Neural cell (in vitro differentiated cells): ENCODE results near the gene ADARB2. TPM values are rescaled to one million over a fixed set of nuclear protein-coding genes. Genes with fewer than 3 reads are reported as not detected.

Experiments used
- H2AFZ ChIP-seq: fragments of 200-600, 300-800 bp; sonication (generic), shearing (Covaris generic); 2 replicates; pipeline ENCODE4 v1.6.0; 2014; ENCODE audit warnings: low read depth, mild to moderate bottlenecking, antibody characterized with exemption, low read length, moderate library complexity
- H3F3A ChIP-seq: fragments of 200-600 bp; shearing (Covaris generic); 2 replicates; pipeline ENCODE4 v1.6.1; 2016; ENCODE audit warnings: mild to moderate bottlenecking, moderate library complexity, mixed read lengths, antibody characterized with exemption, low read length; ENCODE audit not compliant: insufficient read depth, poor library complexity, severe bottlenecking
- H3K27ac ChIP-seq: fragments of 200-600, 300-800 bp; sonication (generic), shearing (Covaris generic); 2 replicates; pipeline ENCODE4 v1.5.1; 2014; ENCODE audit warnings: mild to moderate bottlenecking, low read length, moderate library complexity
- H3K27me3 ChIP-seq: fragments of 300-800, 200-600 bp; sonication (generic), shearing (Covaris generic); 2 replicates; pipeline ENCODE4 v1.6.0; 2014; ENCODE audit warnings: mild to moderate bottlenecking, low read depth, low read length, moderate library complexity; ENCODE audit not compliant: insufficient read depth
- H3K36me3 ChIP-seq: fragments of 300-800, 200-600 bp; sonication (generic), shearing (Covaris generic); 2 replicates; pipeline ENCODE4 v1.5.1; 2014; ENCODE audit warnings: mild to moderate bottlenecking, antibody characterized with exemption, low read length, moderate library complexity; ENCODE audit not compliant: insufficient read depth
- H3K4me2 ChIP-seq: fragments of 300-800, 200-600 bp; sonication (generic), shearing (Covaris generic); 2 replicates; pipeline ENCODE4 v1.6.0; 2014; ENCODE audit warnings: mild to moderate bottlenecking, low read length
- H3K4me3 ChIP-seq: fragments of 300-800, 200-600 bp; sonication (generic), shearing (Covaris generic); 2 replicates; pipeline ENCODE4 v1.5.1; 2014; ENCODE audit warnings: mild to moderate bottlenecking, low read length, moderate library complexity
- H3K79me2 ChIP-seq: fragments of 200-600 bp; shearing (Covaris generic); replicated peaks from 2 replicates; pipeline ENCODE4 v1.6.0; 2014; ENCODE audit warnings: mild to moderate bottlenecking, low read length, moderate library complexity; ENCODE audit not compliant: insufficient read depth
- H3K9ac ChIP-seq: fragments of 300-800, 200-600 bp; sonication (generic), shearing (Covaris generic); 2 replicates; pipeline ENCODE4 v1.6.1; 2016; ENCODE audit warnings: mild to moderate bottlenecking, low read length, mixed read lengths
- H3K9me2 ChIP-seq: fragments of 200-600 bp; shearing (Covaris generic); 2 replicates; pipeline ENCODE4 v1.6.1; 2016; ENCODE audit warnings: mild to moderate bottlenecking, low read length, mixed read lengths; ENCODE audit not compliant: insufficient read depth
- H3K9me3 ChIP-seq: fragments of 200-600, 300-800 bp; sonication (generic), shearing (Covaris generic); 2 replicates; pipeline ENCODE4 v1.6.1; 2016; ENCODE audit warnings: mild to moderate bottlenecking, mixed run types, low read length, moderate library complexity, mixed read lengths
- H4K20me1 ChIP-seq: fragments of 200-600 bp; shearing (Covaris generic); 2 replicates; pipeline ENCODE4 v1.6.1; 2016; ENCODE audit warnings: mild to moderate bottlenecking, mixed run types; ENCODE audit not compliant: insufficient read depth
- EP300 ChIP-seq: fragments of 450-650 bp; conservative IDR thresholded peaks from 2 replicates; pipeline ENCODE4 v1.6.1; 2014; ENCODE audit warnings: antibody characterized with exemption, mild to moderate bottlenecking, moderate library complexity; ENCODE audit not compliant: poor library complexity, severe bottlenecking
- EZH2 ChIP-seq: fragments of 200-600, 300-800 bp; shearing (Covaris generic), sonication (generic); IDR thresholded peaks from 2 replicates; pipeline ENCODE4 v1.6.1; 2014; ENCODE audit warnings: antibody characterized with exemption, low read length, borderline replicate concordance, mild to moderate bottlenecking; ENCODE audit not compliant: insufficient read depth, poor library complexity, severe bottlenecking
- MXI1 ChIP-seq: fragments of 450-650 bp; conservative IDR thresholded peaks from 2 replicates; pipeline ENCODE4 v1.6.1; 2014; ENCODE audit warnings: antibody characterized with exemption, mild to moderate bottlenecking; ENCODE audit not compliant: poor library complexity, severe bottlenecking
- POLR2AphosphoS5 ChIP-seq: IDR thresholded peaks from 2 replicates; pipeline ENCODE4 v1.6.1; 2012
- RAD21 ChIP-seq: fragments of 450-650 bp; conservative IDR thresholded peaks from 2 replicates; pipeline ENCODE4 v1.6.1; 2014; ENCODE audit warnings: antibody characterized with exemption, mild to moderate bottlenecking, moderate library complexity
- SMC3 ChIP-seq: fragments of 450-650 bp; conservative IDR thresholded peaks from 2 replicates; pipeline ENCODE4 v1.6.1; 2014; ENCODE audit warnings: antibody characterized with exemption, mild to moderate bottlenecking, moderate library complexity; ENCODE audit not compliant: poor library complexity
- TAF1 ChIP-seq: IDR thresholded peaks from 2 replicates; pipeline ENCODE4 v1.6.1; 2012; ENCODE audit warnings: low read depth
- polyA plus RNA-seq: library from polyadenylated mRNA; depleted of rRNA; stranded (reverse); fragments of >200 nt; gene quantifications from 2 replicates; pipeline ENCODE4 v1.2.3, GENCODE V29; 2014
- TF ChIP-seq, protein P1 (sequence below): IDR thresholded peaks from 2 replicates; pipeline ENCODE4 v1.6.1; 2012; ENCODE audit warnings: borderline replicate concordance
- TF ChIP-seq, protein P2 (sequence below): fragments of 450-650 bp; IDR thresholded peaks from 2 replicates; pipeline ENCODE4 v1.5.1; 2014; ENCODE audit warnings: antibody characterized with exemption, mild to moderate bottlenecking, moderate library complexity; ENCODE audit not compliant: poor library complexity, severe bottlenecking

ADARB2 gene
- polyA plus RNA-seq, 1 donor from 2014 or later, result 3.6 TPM

DNA sequence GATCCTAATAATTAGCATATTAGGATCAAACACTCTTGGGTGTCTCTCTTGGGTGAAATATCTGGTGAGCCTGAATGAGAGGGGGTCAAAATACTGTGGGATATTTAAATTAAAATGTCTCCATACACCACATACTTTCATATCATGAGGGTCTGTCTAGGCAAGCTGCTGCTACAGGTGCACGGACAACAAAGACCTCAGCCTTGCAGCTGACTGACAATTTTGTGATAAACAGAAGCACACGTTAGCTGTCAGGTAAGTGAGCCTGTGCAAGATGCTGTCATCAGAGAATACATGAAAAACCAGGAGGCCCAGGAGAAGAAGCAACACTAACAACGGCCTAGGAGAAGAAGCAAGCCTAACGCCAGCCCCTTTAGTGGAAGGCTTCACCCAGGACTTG lies 247.5 kb downstream of the ADARB2 start:
- no peaks in the 10 kb centered on the region for H3K27me3 ChIP-seq
- no peak overlapping the region for H3K27ac ChIP-seq
- no peaks in the 10 kb centered on the region for H4K20me1 ChIP-seq
- H3F3A ChIP-seq, result no peaks in the 10 kb centered on the region
- H3K4me3 ChIP-seq, result no peak overlapping the region
- TF ChIP-seq, protein P1, sequence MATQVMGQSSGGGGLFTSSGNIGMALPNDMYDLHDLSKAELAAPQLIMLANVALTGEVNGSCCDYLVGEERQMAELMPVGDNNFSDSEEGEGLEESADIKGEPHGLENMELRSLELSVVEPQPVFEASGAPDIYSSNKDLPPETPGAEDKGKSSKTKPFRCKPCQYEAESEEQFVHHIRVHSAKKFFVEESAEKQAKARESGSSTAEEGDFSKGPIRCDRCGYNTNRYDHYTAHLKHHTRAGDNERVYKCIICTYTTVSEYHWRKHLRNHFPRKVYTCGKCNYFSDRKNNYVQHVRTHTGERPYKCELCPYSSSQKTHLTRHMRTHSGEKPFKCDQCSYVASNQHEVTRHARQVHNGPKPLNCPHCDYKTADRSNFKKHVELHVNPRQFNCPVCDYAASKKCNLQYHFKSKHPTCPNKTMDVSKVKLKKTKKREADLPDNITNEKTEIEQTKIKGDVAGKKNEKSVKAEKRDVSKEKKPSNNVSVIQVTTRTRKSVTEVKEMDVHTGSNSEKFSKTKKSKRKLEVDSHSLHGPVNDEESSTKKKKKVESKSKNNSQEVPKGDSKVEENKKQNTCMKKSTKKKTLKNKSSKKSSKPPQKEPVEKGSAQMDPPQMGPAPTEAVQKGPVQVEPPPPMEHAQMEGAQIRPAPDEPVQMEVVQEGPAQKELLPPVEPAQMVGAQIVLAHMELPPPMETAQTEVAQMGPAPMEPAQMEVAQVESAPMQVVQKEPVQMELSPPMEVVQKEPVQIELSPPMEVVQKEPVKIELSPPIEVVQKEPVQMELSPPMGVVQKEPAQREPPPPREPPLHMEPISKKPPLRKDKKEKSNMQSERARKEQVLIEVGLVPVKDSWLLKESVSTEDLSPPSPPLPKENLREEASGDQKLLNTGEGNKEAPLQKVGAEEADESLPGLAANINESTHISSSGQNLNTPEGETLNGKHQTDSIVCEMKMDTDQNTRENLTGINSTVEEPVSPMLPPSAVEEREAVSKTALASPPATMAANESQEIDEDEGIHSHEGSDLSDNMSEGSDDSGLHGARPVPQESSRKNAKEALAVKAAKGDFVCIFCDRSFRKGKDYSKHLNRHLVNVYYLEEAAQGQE, result no peak
- TF ChIP-seq EP300 (peak; percentile 58), POLR2AphosphoS5 (peak; percentile 40)
- no peaks in the 10 kb centered on the region for H3K9me2 ChIP-seq
- H3K4me2 ChIP-seq, result no peak overlapping the region
- H3K36me3 ChIP-seq, result no peaks in the 10 kb centered on the region
- H2AFZ ChIP-seq, result no peak overlapping the region
- no peaks in the 10 kb centered on the region for H3K79me2 ChIP-seq
- H3K9ac ChIP-seq, result no peak overlapping the region
- H3K9me3 ChIP-seq, result no peaks in the 10 kb centered on the region

DNA sequence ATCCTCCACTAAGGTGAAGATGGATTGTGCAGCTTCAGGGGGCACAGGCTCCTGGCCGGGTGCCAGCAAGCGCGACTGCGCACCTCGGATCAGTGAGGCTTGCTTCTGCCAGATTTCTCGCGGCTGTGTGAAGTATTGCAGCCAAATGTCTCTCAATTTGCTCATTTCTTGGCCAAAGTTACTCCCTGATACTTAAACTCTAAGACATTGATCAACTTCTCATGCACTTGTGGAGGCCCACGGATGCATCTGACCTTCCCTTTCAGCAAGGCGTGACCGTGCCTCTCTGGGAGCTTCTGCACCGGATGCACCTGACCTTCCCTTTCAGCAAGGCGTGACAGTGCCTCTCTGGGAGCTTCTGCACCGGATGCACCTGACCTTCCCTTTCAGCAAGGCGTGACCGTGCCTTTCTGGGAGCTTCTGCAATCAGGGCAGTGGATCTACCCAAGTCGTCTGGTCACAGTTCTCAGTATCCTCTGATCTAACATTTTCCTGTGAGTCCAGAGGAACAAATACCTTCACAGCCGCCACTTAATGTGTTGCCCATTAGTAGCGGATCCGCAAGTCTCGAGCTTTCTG lies 248.3 kb downstream of the ADARB2 start:
- H2AFZ ChIP-seq, result no peak overlapping the region
- H3K27ac ChIP-seq, result no peak overlapping the region
- H3K9me2 ChIP-seq, result no peaks in the 10 kb centered on the region
- no peak overlapping the region for H3K4me3 ChIP-seq
- H3K9me3 ChIP-seq, result no peaks in the 10 kb centered on the region
- no peak overlapping the region for H3K4me2 ChIP-seq
- H3K27me3 ChIP-seq, result no peaks in the 10 kb centered on the region
- H4K20me1 ChIP-seq, result no peaks in the 10 kb centered on the region
- no peak overlapping the region for H3K9ac ChIP-seq
- H3K36me3 ChIP-seq, result no peaks in the 10 kb centered on the region
- no peaks in the 10 kb centered on the region for H3K79me2 ChIP-seq
- no peaks in the 10 kb centered on the region for H3F3A ChIP-seq
- TF ChIP-seq, protein P1, result no peak
- TF ChIP-seq SMC3 (no peak), TAF1 (no peak), MXI1 (no peak), EZH2 (no peak), POLR2AphosphoS5 (no peak), RAD21 (no peak), EP300 (no peak)
- TF ChIP-seq, protein P2, sequence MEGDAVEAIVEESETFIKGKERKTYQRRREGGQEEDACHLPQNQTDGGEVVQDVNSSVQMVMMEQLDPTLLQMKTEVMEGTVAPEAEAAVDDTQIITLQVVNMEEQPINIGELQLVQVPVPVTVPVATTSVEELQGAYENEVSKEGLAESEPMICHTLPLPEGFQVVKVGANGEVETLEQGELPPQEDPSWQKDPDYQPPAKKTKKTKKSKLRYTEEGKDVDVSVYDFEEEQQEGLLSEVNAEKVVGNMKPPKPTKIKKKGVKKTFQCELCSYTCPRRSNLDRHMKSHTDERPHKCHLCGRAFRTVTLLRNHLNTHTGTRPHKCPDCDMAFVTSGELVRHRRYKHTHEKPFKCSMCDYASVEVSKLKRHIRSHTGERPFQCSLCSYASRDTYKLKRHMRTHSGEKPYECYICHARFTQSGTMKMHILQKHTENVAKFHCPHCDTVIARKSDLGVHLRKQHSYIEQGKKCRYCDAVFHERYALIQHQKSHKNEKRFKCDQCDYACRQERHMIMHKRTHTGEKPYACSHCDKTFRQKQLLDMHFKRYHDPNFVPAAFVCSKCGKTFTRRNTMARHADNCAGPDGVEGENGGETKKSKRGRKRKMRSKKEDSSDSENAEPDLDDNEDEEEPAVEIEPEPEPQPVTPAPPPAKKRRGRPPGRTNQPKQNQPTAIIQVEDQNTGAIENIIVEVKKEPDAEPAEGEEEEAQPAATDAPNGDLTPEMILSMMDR, result no peak
